K562 (cell line): ENCODE data around the gene CD24. TPM values are rescaled to one million over a fixed set of nuclear protein-coding genes. Genes with fewer than 3 reads are reported as not detected.
A peak's percentile ranks its signal among the peaks of the same experiment; 100 is the strongest.

Source experiments
- ATAC-seq: fragments of 200-7000 bp; cut with Tn5 transposase; 3 replicates; pipeline ENCODE4 v1.9.1; 2020; ENCODE audit warnings: moderate library complexity
- BruUV-seq: library from RNA; stranded (reverse); fragments of 400-500 nt; replicated peaks from 2 replicates; lab custom pipeline; 2021; lab: Mats Ljungman, UMichigan
- CTCF ChIA-PET: fragments of 300-600 bp; formaldehyde crosslinking; extraction: SDS; loops from one replicate; lab custom pipeline; 2021; ENCODE audit warnings: low intra/inter-chr PET ratio; lab: Yijun Ruan, JAX
- POLR2A ChIA-PET: fragments of 300-600, 350-650 bp; sonication (Branson Sonifier 250); formaldehyde crosslinking; extraction: SDS; loops from one replicate; lab custom pipeline; 2021; ENCODE audit warnings: antibody characterized with exemption, inconsistent platforms; lab: Yijun Ruan, JAX
- DNase-seq, 4 experiments: peaks; one replicate each; pipeline versions ENCODE4 v3.0.0 to v3.0.0-alpha.2; 2011 to 2018; ENCODE audit warnings: low spot score in 3 of 4, mixed read lengths in 3 of 4; ENCODE audit errors: extremely low read depth in 1 of 4
- FAIRE-seq: peaks from 2 replicates; lab custom pipeline; 2011; peaks lifted over from hg19 to GRCh38; lab: Jason Lieb, UNC
- H2AFZ ChIP-seq: 2 replicates; pipeline ENCODE4 v1.6.0; 2011; ENCODE audit warnings: low read depth, low read length, control low read depth, inconsistent platforms
- H3K27ac ChIP-seq: fragments of 200-600 bp; 3 replicates; pipeline ENCODE4 v1.8.0; 2011; ENCODE audit warnings: low read depth, mild to moderate bottlenecking, control low read depth, inconsistent platforms, low read length, moderate library complexity, mixed read lengths; ENCODE audit errors: extremely low read depth
- H3K27me3 ChIP-seq, 2 experiments: fragments of 300-600 bp in 1 of 2; 2 replicates in 1 of 2; 3 replicates in 1 of 2; pipeline versions ENCODE4 v1.6.0 to v1.8.0; 2011; ENCODE audit warnings: inconsistent platforms in 2 of 2, low read length in 2 of 2, mild to moderate bottlenecking in 1 of 2, mixed read lengths in 1 of 2, moderate library complexity in 1 of 2; ENCODE audit not compliant: control insufficient read depth in 2 of 2, insufficient read depth in 2 of 2
- H3K36me3 ChIP-seq: fragments of 300-600 bp; 3 replicates; pipeline ENCODE4 v1.8.0; 2011; ENCODE audit warnings: mild to moderate bottlenecking, low read length, inconsistent platforms; ENCODE audit not compliant: control insufficient read depth, insufficient read depth
- H3K4me1 ChIP-seq, 2 experiments: fragments of 200-600 bp in 1 of 2; replicated peaks in 1 of 2; 2 replicates in 1 of 2; 3 replicates in 1 of 2; pipeline versions ENCODE4 v1.5.1 to v1.8.0; 2011; ENCODE audit warnings: inconsistent platforms in 2 of 2, low read length in 2 of 2, mild to moderate bottlenecking in 1 of 2, mixed read lengths in 1 of 2, moderate library complexity in 1 of 2; ENCODE audit not compliant: control insufficient read depth in 2 of 2, insufficient read depth in 2 of 2
- H3K4me2 ChIP-seq: 2 replicates; pipeline ENCODE4 v1.6.1; 2011; ENCODE audit warnings: low read length, control low read depth, inconsistent platforms, mixed read lengths; ENCODE audit not compliant: insufficient read depth
- H3K4me3 ChIP-seq: fragments of 200-600 bp; sonication (generic), shearing (Covaris generic); 2 replicates; pipeline ENCODE4 v1.5.1; 2016; ENCODE audit warnings: control low read depth, inconsistent platforms
- H3K79me2 ChIP-seq: fragments of 200-600 bp; 3 replicates; pipeline ENCODE4 v1.8.0; 2011; ENCODE audit warnings: low read length, inconsistent platforms; ENCODE audit not compliant: control insufficient read depth, insufficient read depth
- H3K9ac ChIP-seq, 2 experiments: 2 replicates each; pipeline versions ENCODE4 v1.6.0 to v1.6.1; 2011; ENCODE audit warnings: low read depth in 2 of 2, low read length in 2 of 2, control low read depth in 1 of 2, inconsistent platforms in 1 of 2, mild to moderate bottlenecking in 1 of 2, mixed read lengths in 1 of 2; ENCODE audit not compliant: insufficient read depth in 1 of 2
- H3K9me1 ChIP-seq: one replicate; pipeline ENCODE4 v1.6.0; 2011; ENCODE audit warnings: inconsistent platforms, mild to moderate bottlenecking, low read length, moderate library complexity; ENCODE audit not compliant: control insufficient read depth, insufficient read depth
- H3K9me3 ChIP-seq: replicated peaks from 2 replicates; pipeline ENCODE4 v1.5.1; 2011; ENCODE audit warnings: low read depth, low read length, inconsistent platforms; ENCODE audit not compliant: control insufficient read depth, insufficient read depth
- H4K20me1 ChIP-seq: replicated peaks from 2 replicates; pipeline ENCODE4 v1.6.1; 2011; ENCODE audit warnings: low read length, inconsistent platforms, mixed read lengths; ENCODE audit not compliant: control insufficient read depth, insufficient read depth
- CBFA2T3 ChIP-seq: fragments of 450-650 bp; IDR thresholded peaks from 2 replicates; pipeline ENCODE4 v1.6.1; 2017
- FOSL1 ChIP-seq: fragments of 200-800 bp; sonication (Bioruptor generic); conservative IDR thresholded peaks from 2 replicates; pipeline ENCODE4 v1.6.1; 2016; ENCODE audit warnings: missing genetic modification characterization, missing compliant biosample characterization
- MECOM ChIP-seq: fragments of 250-450 bp; sonication (Bioruptor Pico); IDR thresholded peaks from 2 replicates; pipeline ENCODE4 v1.8.0; 2022; ENCODE audit warnings: inconsistent platforms
- RNF2 ChIP-seq: sonication (generic); IDR thresholded peaks from 2 replicates; pipeline ENCODE4 v1.6.1; 2016
- ZNF124 ChIP-seq: sonication (generic); formaldehyde crosslinking; IDR thresholded peaks from 2 replicates; pipeline ENCODE4 v1.8.1; 2022; ENCODE audit warnings: missing genetic modification reagents
- WGBS: fragments of 100-300 bp; shearing (Covaris generic); methylation state at CpG from one replicate; pipeline ENCODE4 v1.1.6; 2016; ENCODE audit warnings: low coverage, mixed read lengths; ENCODE audit not compliant: insufficient coverage; ENCODE audit errors: missing lambda C conversion rate; 5-methylcytosine and 5-hydroxymethylcytosine counted together
- in situ Hi-C: fragments of 300-500 bp; cut with MboI; formaldehyde crosslinking; loops from 4 replicates; pipeline ENCODE4 v1.15.0; 2018; ENCODE audit warnings: inconsistent platforms, mixed read lengths
- intact Hi-C: fragments of 100-400 bp; cut with micrococcal nuclease; formaldehyde crosslinking; loops from 2 replicates; pipeline ENCODE4 v1.14.2; 2022
- polyA plus RNA-seq, 8 experiments: library from polyadenylated mRNA; depleted of rRNA in 4 of 8; stranded (reverse) in 5 of 8; unstranded in 3 of 8; fragments of >200 nt; fragmentation: Nextera tagmentation in 2 of 8; fragmentation: Illumina TruSeq in 1 of 8; extraction: Ambion mirVana in 2 of 8; extraction: Trizol in 1 of 8; gene quantifications; 2 replicates each; pipeline versions ENCODE4 v1.2.1 to v1.2.3, GENCODE V29; 2011 to 2014; ENCODE audit warnings: inconsistent platforms in 1 of 8, missing spikeins in 1 of 8
- total RNA-seq, 7 experiments: library from RNA; depleted of rRNA in 6 of 7; stranded (reverse); fragments of >200 nt in 6 of 7; fragmentation: Illumina TruSeq in 2 of 7; extraction: Trizol in 2 of 7; gene quantifications; 2 replicates each; pipeline versions ENCODE4 v1.2.1 to v1.2.3, GENCODE V29; 2011 to 2021; ENCODE audit warnings: low replicate concordance in 1 of 7
- TF ChIP-seq, protein P1 (sequence below): fragments of 250-450 bp; sonication (Bioruptor Pico); IDR thresholded peaks from 2 replicates; pipeline ENCODE4 v1.9.0; 2021; ENCODE audit warnings: mild to moderate bottlenecking

CD24 gene
- total and polyA plus RNA-seq, 9 of the 15 experiments (the other 6 are each of a cell fraction or from before 2014, with no cell fraction given): 8.8 to 155 (median 27.1) TPM

DNA sequence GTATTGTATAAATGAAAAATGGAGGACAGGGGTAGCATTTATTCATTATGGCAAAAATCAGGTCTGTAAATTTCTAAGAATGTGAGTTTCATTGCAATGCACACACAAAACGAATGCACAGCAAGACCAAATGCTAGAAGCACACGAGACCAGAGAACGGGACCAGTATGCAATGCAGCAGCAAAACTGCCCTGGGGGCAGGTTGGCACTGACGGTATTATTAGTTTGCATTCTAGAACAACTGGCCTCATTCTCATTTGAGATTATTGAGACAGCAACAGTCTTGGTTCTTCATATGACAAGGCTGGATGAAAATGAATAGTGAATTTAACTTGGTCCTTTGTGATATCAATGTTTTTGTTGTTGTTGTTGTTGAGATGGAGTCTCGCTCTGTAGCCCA is 44.5 kb upstream of the CD24 start:
- H3K79me2 ChIP-seq: no peaks in the 10 kb centered on the region
- H3K9me1 ChIP-seq: no peaks in the 10 kb centered on the region
- no peaks in the 10 kb centered on the region for H3K36me3 ChIP-seq
- POLR2A ChIA-PET: no interaction called here
- TF ChIP-seq MECOM (no peak), RNF2 (0 out of 2 replicates have a peak, but pooled peaks have one; percentile 19), FOSL1 (tag) (no peak)
- TF ChIP-seq, protein P1, sequence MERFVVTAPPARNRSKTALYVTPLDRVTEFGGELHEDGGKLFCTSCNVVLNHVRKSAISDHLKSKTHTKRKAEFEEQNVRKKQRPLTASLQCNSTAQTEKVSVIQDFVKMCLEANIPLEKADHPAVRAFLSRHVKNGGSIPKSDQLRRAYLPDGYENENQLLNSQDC (CRISPR knock-in tag): no peak
- CTCF ChIA-PET: no interaction called here
- H3K27ac ChIP-seq: no peak overlapping the region
- H3K4me1 ChIP-seq: no peaks in the 10 kb centered on the region; a peak in 1 of 5 replicates
- H2AFZ ChIP-seq: no peak overlapping the region
- DNase-seq (no peak), FAIRE-seq (no peak), ATAC-seq (no peak)
- intact Hi-C loops (no loop called here), in situ Hi-C loops (no loop called here)
- no TSS peak for BruUV-seq
- H3K4me2 ChIP-seq: no peak overlapping the region
- no peaks in the 10 kb centered on the region for H4K20me1 ChIP-seq
- no peak overlapping the region for H3K4me3 ChIP-seq
- WGBS: 38% methylated on average over 5 of the region's 5 CpGs
- H3K27me3 ChIP-seq: peaks cover under 1 to 10% of the 10 kb centered on the region in 2 experiments; a peak in 3 of 5 replicates
- no peaks in the 10 kb centered on the region for H3K9me3 ChIP-seq
- H3K9ac ChIP-seq: no peak overlapping the region

DNA sequence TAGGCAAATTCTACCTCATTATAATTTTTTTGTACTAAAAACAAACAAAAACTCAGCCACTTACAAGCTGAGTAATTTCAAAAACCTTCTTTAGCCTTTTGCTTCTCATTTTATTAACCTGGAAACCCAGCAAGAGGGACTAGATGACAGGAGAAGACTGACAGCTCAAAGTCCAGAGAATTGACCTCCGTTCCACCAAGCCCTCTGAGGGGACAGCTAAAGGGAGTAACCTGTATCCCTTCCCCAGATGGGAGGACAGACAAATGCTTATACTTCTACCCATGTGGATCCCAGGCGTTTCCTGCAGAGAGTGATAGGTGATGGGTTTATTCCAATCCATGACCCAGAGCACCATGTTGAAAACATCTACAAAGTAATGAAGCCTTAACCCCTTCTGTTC is 35.0 kb upstream of the CD24 start:
- POLR2A ChIA-PET: interaction anchor here (0.6 to 1.0 kb wide), 2 partner anchors 23 to 318 kb away, joined by 3 to 4 read pairs; no protein-coding TSS in a partner anchor
- BruUV-seq: no TSS peak

More for the DNA sequence above, 35.0 kb upstream of the CD24 start:
- Histone ChIP-seq H3K9me3 (no peaks in the 10 kb centered on the region), H3K4me2 (no peak overlapping the region), H4K20me1 (no peaks in the 10 kb centered on the region), H3K79me2 (no peaks in the 10 kb centered on the region), H3K9me1 (no peaks in the 10 kb centered on the region), H2AFZ (no peak overlapping the region), H3K4me3 (no peak overlapping the region), H3K27me3 (peaks cover 16 to 27% of the 10 kb centered on the region in 2 experiments; a peak in 3 of 5 replicates), H3K9ac (no peak overlapping the region), H3K27ac (no peak overlapping the region), H3K36me3 (no peaks in the 10 kb centered on the region), H3K4me1 (no peaks in the 10 kb centered on the region; a peak in 2 of 5 replicates)
- TF ChIP-seq CBFA2T3: no peak
- no peak for TF ChIP-seq ZNF124
- FAIRE-seq (peak; percentile 19), DNase-seq (no peak), ATAC-seq (no peak)
- in situ Hi-C loops: no loop called here
- intact Hi-C loops: no loop called here
- CTCF ChIA-PET: no interaction called here
- 4% methylated on average over 2 of the region's 2 CpGs for WGBS
